HEK293 (cell line): ENCODE data around the gene HIVEP2.
A peak's percentile ranks its signal among the peaks of the same experiment; 100 is the strongest.

Experiments used
- CTCF ChIA-PET: fragments of 350-600 bp; formaldehyde crosslinking; extraction: SDS; loops from one replicate; lab custom pipeline; 2021; ENCODE audit warnings: antibody characterized with exemption; lab: Yijun Ruan, JAX
- POLR2A ChIA-PET: fragments of 300-600 bp; formaldehyde crosslinking; extraction: SDS; loops from one replicate; lab custom pipeline; 2020; ENCODE audit warnings: antibody characterized with exemption, inconsistent platforms; lab: Yijun Ruan, JAX
- H3K27ac ChIP-seq: fragments of 200-500 bp; sonication (Bioruptor generic); 2 replicates; pipeline ENCODE4 v1.5.1; 2014; ENCODE audit warnings: low read depth, low read length, control low read depth, inconsistent platforms; ENCODE audit errors: extremely low read depth
- H3K36me3 ChIP-seq, 2 experiments: fragments of 200-500 bp in 1 of 2; sonication (Bioruptor generic) in 1 of 2; 1 replicate in 1 of 2; 2 replicates in 1 of 2; pipeline ENCODE4 v1.5.1; 2014 to 2017; ENCODE audit warnings: inconsistent platforms in 2 of 2, low read length in 2 of 2; ENCODE audit not compliant: control insufficient read depth in 2 of 2, insufficient read depth in 1 of 2
- H3K4me1 ChIP-seq: fragments of 200-500 bp; sonication (Bioruptor generic); 2 replicates; pipeline ENCODE4 v1.5.1; 2014; ENCODE audit warnings: mild to moderate bottlenecking, low read length, inconsistent platforms; ENCODE audit not compliant: control insufficient read depth, insufficient read depth
- H3K4me3 ChIP-seq: 2 replicates; pipeline ENCODE4 v1.5.1; 2011; ENCODE audit warnings: low read depth, mild to moderate bottlenecking, control low read depth, low read length, moderate library complexity
- H3K9me3 ChIP-seq: fragments of 200-500 bp; sonication (Bioruptor generic); 2 replicates; pipeline ENCODE4 v1.5.1; 2014; ENCODE audit warnings: low read depth, low read length, inconsistent platforms; ENCODE audit not compliant: control insufficient read depth, insufficient read depth
- BCL11B ChIP-seq: fragments of 450-650 bp; formaldehyde crosslinking; IDR thresholded peaks from 2 replicates; pipeline ENCODE4 v1.5.1; 2016; ENCODE audit warnings: low read depth, missing biosample characterization, missing genetic modification characterization
- FEZF1 ChIP-seq: fragments of 450-650 bp; formaldehyde crosslinking; IDR thresholded peaks from 2 replicates; pipeline ENCODE4 v1.5.1; 2016; ENCODE audit warnings: missing biosample characterization, missing genetic modification characterization
- GFI1B ChIP-seq: fragments of 450-650 bp; formaldehyde crosslinking; IDR thresholded peaks from 2 replicates; pipeline ENCODE4 v1.5.1; 2016; ENCODE audit warnings: missing biosample characterization, missing genetic modification characterization
- SCRT1 ChIP-seq: fragments of 450-650 bp; formaldehyde crosslinking; IDR thresholded peaks from 2 replicates; pipeline ENCODE4 v1.5.1; 2016; ENCODE audit warnings: missing biosample characterization, missing genetic modification characterization, borderline replicate concordance
- SCRT2 ChIP-seq: fragments of 450-650 bp; formaldehyde crosslinking; IDR thresholded peaks from 2 replicates; pipeline ENCODE4 v1.5.1; 2016; ENCODE audit warnings: missing biosample characterization, missing genetic modification characterization
- ZFP69B ChIP-seq: fragments of 450-650 bp; formaldehyde crosslinking; IDR thresholded peaks from 2 replicates; pipeline ENCODE4 v1.5.1; 2016; ENCODE audit warnings: missing biosample characterization, missing genetic modification characterization
- ZNF202 ChIP-seq: fragments of 450-650 bp; formaldehyde crosslinking; IDR thresholded peaks from 2 replicates; pipeline ENCODE4 v1.5.1; 2016; ENCODE audit warnings: missing biosample characterization, missing genetic modification characterization, borderline replicate concordance
- ZNF214 ChIP-seq: fragments of 450-650 bp; formaldehyde crosslinking; IDR thresholded peaks from 2 replicates; pipeline ENCODE4 v1.5.1; 2017; ENCODE audit warnings: missing biosample characterization, mild to moderate bottlenecking, missing genetic modification characterization, borderline replicate concordance
- ZNF302 ChIP-seq: fragments of 450-650 bp; formaldehyde crosslinking; IDR thresholded peaks from 2 replicates; pipeline ENCODE4 v1.5.1; 2016; ENCODE audit warnings: missing biosample characterization, missing genetic modification characterization, low read depth
- ZNF341 ChIP-seq: fragments of 450-650 bp; formaldehyde crosslinking; IDR thresholded peaks from 2 replicates; pipeline ENCODE4; 2016; ENCODE audit warnings: low read depth, missing biosample characterization, missing genetic modification characterization
- ZNF366 ChIP-seq: fragments of 450-650 bp; formaldehyde crosslinking; conservative IDR thresholded peaks from 2 replicates; pipeline ENCODE4 v1.5.1; 2016; ENCODE audit warnings: missing biosample characterization, missing genetic modification characterization
- ZNF391 ChIP-seq: fragments of 450-650 bp; formaldehyde crosslinking; IDR thresholded peaks from 2 replicates; pipeline ENCODE4 v1.5.1; 2016; ENCODE audit warnings: low read depth, missing biosample characterization, missing genetic modification characterization, borderline replicate concordance
- ZNF544 ChIP-seq: fragments of 450-650 bp; formaldehyde crosslinking; IDR thresholded peaks from 2 replicates; pipeline ENCODE4 v1.5.0; 2017; ENCODE audit warnings: missing biosample characterization, missing genetic modification characterization
- ZSCAN30 ChIP-seq: fragments of 450-650 bp; IDR thresholded peaks from 2 replicates; pipeline ENCODE4 v1.5.1; 2018; ENCODE audit warnings: missing biosample characterization, mild to moderate bottlenecking, missing genetic modification characterization, moderate library complexity
- TF ChIP-seq, protein P1 (sequence below): fragments of 450-650 bp; formaldehyde crosslinking; IDR thresholded peaks from 2 replicates; pipeline ENCODE4 v1.5.1; 2016; ENCODE audit warnings: missing biosample characterization, missing genetic modification characterization
- TF ChIP-seq, protein P2 (sequence below): fragments of 450-650 bp; formaldehyde crosslinking; IDR thresholded peaks from 2 replicates; pipeline ENCODE4 v1.5.1; 2017; ENCODE audit warnings: missing biosample characterization, missing genetic modification characterization
- TF ChIP-seq, protein P3 (sequence below): fragments of 450-650 bp; formaldehyde crosslinking; IDR thresholded peaks from 2 replicates; pipeline ENCODE4 v1.5.1; 2016; ENCODE audit warnings: missing biosample characterization, missing genetic modification characterization

HIVEP2 gene

DNA sequence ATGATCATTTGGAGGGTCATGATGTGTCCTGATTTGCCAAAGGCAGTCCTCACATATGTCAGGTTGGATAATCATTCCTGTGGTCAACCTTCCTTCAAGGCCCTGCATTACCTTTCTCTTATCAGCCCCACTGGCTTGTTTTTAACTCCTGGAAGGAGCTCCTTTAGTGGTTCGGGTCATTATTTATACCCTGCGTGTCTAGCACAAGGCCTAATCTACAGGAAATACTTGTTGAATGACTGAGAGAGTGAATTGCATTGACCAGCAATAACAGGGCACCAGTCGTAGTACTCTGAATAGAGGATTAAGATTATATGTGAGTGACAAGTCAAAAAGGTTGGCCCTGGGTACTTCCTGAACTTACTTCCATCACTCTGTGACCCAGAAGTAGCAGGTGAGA, 4.5 kb downstream of the HIVEP2 start:
- peaks cover 21% of the 10 kb centered on the region for H3K4me1 ChIP-seq
- no peak overlapping the region for H3K4me3 ChIP-seq
- no peaks in the 10 kb centered on the region for H3K36me3 ChIP-seq
- POLR2A ChIA-PET = no interaction called here
- CTCF ChIA-PET = interaction anchor here (1.7 to 2.0 kb wide), 2 partner anchors 34 to 248 kb away, joined by 5 to 7 read pairs; no protein-coding TSS in a partner anchor
- no peak overlapping the region for H3K27ac ChIP-seq
- H3K9me3 ChIP-seq = no peaks in the 10 kb centered on the region
- no peak for TF ChIP-seq ZFP69B
- no peak for TF ChIP-seq ZNF214 (tag by site-specific recombination)
- TF ChIP-seq ZNF366 (tag by site-specific recombination) = no peak
- TF ChIP-seq ZNF391 (tag by site-specific recombination) = no peak
- TF ChIP-seq SCRT2 (tag by site-specific recombination) = peak; percentile 49; the same call in 1 of the 2 replicates
- peak; percentile 28; the same call in 1 of the 2 replicates for TF ChIP-seq SCRT1
- TF ChIP-seq ZNF341 = peak; percentile 1; the same call in 1 of the 2 replicates
- TF ChIP-seq, protein P1, sequence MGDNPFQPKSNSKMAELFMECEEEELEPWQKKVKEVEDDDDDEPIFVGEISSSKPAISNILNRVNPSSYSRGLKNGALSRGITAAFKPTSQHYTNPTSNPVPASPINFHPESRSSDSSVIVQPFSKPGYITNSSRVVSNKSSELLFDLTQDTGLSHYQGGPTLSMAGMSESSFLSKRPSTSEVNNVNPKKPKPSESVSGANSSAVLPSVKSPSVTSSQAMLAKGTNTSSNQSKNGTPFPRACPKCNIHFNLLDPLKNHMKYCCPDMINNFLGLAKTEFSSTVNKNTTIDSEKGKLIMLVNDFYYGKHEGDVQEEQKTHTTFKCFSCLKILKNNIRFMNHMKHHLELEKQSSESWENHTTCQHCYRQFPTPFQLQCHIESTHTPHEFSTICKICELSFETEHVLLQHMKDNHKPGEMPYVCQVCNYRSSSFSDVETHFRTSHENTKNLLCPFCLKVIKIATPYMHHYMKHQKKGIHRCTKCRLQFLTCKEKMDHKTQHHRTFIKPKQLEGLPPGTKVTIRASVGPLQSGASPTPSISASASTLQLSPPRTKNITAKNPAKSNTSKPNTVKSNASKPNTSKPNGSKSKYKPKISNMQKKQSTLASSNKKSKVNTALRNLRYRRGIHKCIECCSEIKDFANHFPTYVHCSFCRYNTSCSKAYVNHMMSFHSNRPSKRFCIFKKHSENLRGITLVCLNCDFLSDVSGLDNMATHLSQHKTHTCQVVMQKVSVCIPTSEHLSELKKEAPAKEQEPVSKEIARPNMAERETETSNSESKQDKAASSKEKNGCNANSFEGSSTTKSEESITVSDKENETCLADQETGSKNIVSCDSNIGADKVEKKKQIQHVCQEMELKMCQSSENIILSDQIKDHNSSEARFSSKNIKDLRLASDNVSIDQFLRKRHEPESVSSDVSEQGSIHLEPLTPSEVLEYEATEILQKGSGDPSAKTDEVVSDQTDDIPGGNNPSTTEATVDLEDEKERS = no peak
- no peak for TF ChIP-seq GFI1B (tag by site-specific recombination)
- TF ChIP-seq, protein P2, sequence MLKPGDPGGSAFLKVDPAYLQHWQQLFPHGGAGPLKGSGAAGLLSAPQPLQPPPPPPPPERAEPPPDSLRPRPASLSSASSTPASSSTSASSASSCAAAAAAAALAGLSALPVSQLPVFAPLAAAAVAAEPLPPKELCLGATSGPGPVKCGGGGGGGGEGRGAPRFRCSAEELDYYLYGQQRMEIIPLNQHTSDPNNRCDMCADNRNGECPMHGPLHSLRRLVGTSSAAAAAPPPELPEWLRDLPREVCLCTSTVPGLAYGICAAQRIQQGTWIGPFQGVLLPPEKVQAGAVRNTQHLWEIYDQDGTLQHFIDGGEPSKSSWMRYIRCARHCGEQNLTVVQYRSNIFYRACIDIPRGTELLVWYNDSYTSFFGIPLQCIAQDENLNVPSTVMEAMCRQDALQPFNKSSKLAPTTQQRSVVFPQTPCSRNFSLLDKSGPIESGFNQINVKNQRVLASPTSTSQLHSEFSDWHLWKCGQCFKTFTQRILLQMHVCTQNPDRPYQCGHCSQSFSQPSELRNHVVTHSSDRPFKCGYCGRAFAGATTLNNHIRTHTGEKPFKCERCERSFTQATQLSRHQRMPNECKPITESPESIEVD = no peak
- TF ChIP-seq ZNF302 = no peak
- no peak for TF ChIP-seq BCL11B
- TF ChIP-seq ZNF202 = no peak

DNA sequence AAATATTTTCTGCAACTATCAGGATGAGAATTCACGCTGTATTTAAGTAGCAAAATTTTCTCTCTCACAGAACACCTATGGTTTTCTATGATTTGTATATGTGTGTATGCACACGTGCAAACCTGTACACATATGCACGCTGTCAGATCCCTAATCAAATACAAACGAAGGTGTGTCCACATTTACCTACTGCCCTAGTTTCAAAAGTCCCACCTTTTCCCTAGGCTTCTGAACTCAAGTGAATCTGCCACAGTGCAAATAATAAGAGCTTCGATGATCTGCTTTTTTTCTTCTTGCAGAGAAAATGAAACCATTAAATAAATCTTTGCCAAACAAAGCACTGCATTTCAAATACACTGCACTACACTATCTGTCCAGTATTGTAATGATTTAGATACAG, 6.5 kb downstream of the HIVEP2 start:
- ChIA-PET CTCF (interaction anchor here (0.6 to 1.6 kb wide), 3 partner anchors 10 to 106 kb away, joined by 3 to 4 read pairs (median 3); no protein-coding TSS in a partner anchor), POLR2A (interaction anchor here (1.3 kb wide), 1 partner anchor 9 kb away, joined by 3 read pairs; no protein-coding TSS in a partner anchor)
- Histone ChIP-seq H3K27ac (no peak overlapping the region), H3K4me1 (peaks cover 26% of the 10 kb centered on the region), H3K9me3 (no peaks in the 10 kb centered on the region), H3K4me3 (no peak overlapping the region), H3K36me3 (no peaks in the 10 kb centered on the region)
- TF ChIP-seq FEZF1 (no peak), ZSCAN30 (tag by site-specific recombination) (no peak), ZNF544 (tag by site-specific recombination) (no peak)
- TF ChIP-seq, protein P3, sequence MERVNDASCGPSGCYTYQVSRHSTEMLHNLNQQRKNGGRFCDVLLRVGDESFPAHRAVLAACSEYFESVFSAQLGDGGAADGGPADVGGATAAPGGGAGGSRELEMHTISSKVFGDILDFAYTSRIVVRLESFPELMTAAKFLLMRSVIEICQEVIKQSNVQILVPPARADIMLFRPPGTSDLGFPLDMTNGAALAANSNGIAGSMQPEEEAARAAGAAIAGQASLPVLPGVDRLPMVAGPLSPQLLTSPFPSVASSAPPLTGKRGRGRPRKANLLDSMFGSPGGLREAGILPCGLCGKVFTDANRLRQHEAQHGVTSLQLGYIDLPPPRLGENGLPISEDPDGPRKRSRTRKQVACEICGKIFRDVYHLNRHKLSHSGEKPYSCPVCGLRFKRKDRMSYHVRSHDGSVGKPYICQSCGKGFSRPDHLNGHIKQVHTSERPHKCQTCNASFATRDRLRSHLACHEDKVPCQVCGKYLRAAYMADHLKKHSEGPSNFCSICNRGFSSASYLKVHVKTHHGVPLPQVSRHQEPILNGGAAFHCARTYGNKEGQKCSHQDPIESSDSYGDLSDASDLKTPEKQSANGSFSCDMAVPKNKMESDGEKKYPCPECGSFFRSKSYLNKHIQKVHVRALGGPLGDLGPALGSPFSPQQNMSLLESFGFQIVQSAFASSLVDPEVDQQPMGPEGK = no peak
